Colonic mucosa (tissue), 4 donors: ENCODE results near the gene PSMD7. TPM values are rescaled to one million over a fixed set of nuclear protein-coding genes. Genes with fewer than 3 reads are reported as not detected.

Source experiments
- DNase-seq: peaks from one replicate; pipeline ENCODE4 v3.0.0-alpha.2; 2020
- H3K27ac ChIP-seq: fragments of 200-600 bp; one replicate; pipeline ENCODE4 v1.8.0; 2021
- H3K27me3 ChIP-seq: fragments of 200-600 bp; one replicate; pipeline ENCODE4 v1.8.0; 2021
- H3K36me3 ChIP-seq: fragments of 200-600 bp; one replicate; pipeline ENCODE4 v1.8.0; 2021
- H3K4me1 ChIP-seq: fragments of 200-600 bp; one replicate; pipeline ENCODE4 v1.8.0; 2021; ENCODE audit warnings: mild to moderate bottlenecking
- H3K4me3 ChIP-seq: fragments of 200-600 bp; one replicate; pipeline ENCODE4 v1.8.0; 2021
- H3K9ac ChIP-seq, 2 donors: one replicate each; pipeline ENCODE4 v1.7.0; 2013; ENCODE audit warnings: control low read depth in 2 of 2, low read depth in 2 of 2, low read length in 2 of 2
- H3K9me3 ChIP-seq: fragments of 200-600 bp; one replicate; pipeline ENCODE4 v1.8.0; 2021
- CTCF ChIP-seq: fragments of 200-600 bp; IDR thresholded peaks from one replicate; pipeline ENCODE4 v1.8.0; 2022; ENCODE audit warnings: antibody characterized with exemption, mild to moderate bottlenecking
- intact Hi-C: fragments of 100-400 bp; cut with DNase I; formaldehyde crosslinking; loops from one replicate; pipeline ENCODE4 v1.14.1; 2022
- total RNA-seq, 2 donors: library from RNA; stranded (reverse); fragmentation: NEBNext Ultra II Directional in 1 of 2; extraction: Animal tissue kit (Norgen Biotek cat#: 25700) in 1 of 2; gene quantifications; one replicate each; pipeline ENCODE4 v1.2.1, GENCODE V29; 2021
- donor health status: healthy.
- donor health status: DM: no; HTN: no; CAD: no.
- donor health status: DM: no; HTN: no; CAD: no.

The PSMD7 gene
- total RNA-seq, 2 donors from 2014 or later, result 80.9 to 96.8 TPM

- H3K36me3 ChIP-seq, result no peaks in the 10 kb centered on the region
- no peak for DNase-seq
- no peaks in the 10 kb centered on the region for H3K9me3 ChIP-seq
- H3K9ac ChIP-seq, result no peak overlapping the region
- intact Hi-C loops, result no loop called here
- TF ChIP-seq CTCF, result no peak
- no peak overlapping the region for H3K4me3 ChIP-seq
- no peaks in the 10 kb centered on the region for H3K4me1 ChIP-seq
- no peak overlapping the region for H3K27ac ChIP-seq
- H3K27me3 ChIP-seq, result no peaks in the 10 kb centered on the region
Measured at GRCh38 chr16:74291577-74292208, 4.9 kb upstream of the PSMD7 start.

- H3K4me1 ChIP-seq, result peaks cover 12% of the 10 kb centered on the region
- peak overlapping the region; percentile 88 for H3K27ac ChIP-seq
- H3K36me3 ChIP-seq, result no peaks in the 10 kb centered on the region
- H3K9me3 ChIP-seq, result no peaks in the 10 kb centered on the region
- peak overlapping the region; percentile 86 to 89 for H3K9ac ChIP-seq
- TF ChIP-seq CTCF, result no peak
- intact Hi-C loops, result no loop called here
- H3K27me3 ChIP-seq, result no peaks in the 10 kb centered on the region
- no peak for DNase-seq
- peak overlapping the region; percentile 96 for H3K4me3 ChIP-seq
Measured at GRCh38 chr16:74296104-74296431, 546 bp upstream of the PSMD7 start.

- Histone ChIP-seq H3K27me3 (no peaks in the 10 kb centered on the region), H3K4me3 (peak overlapping the region; percentile 96), H3K4me1 (peaks cover 12% of the 10 kb centered on the region), H3K27ac (peak overlapping the region; percentile 88), H3K36me3 (peaks cover 8% of the 10 kb centered on the region), H3K9ac (peak overlapping the region; percentile 86 to 89), H3K9me3 (no peaks in the 10 kb centered on the region)
- no peak for TF ChIP-seq CTCF
- DNase-seq, result peak; percentile 35
- intact Hi-C loops, result no loop called here
Measured at GRCh38 chr16:74297145-74297665, 591 bp downstream of the PSMD7 start.

- Histone ChIP-seq H3K27me3 (no peaks in the 10 kb centered on the region), H3K4me3 (peak overlapping the region; percentile 96)
- DNase-seq, result no peak
Measured at GRCh38 chr16:74298104-74298503, 1.5 kb downstream of the PSMD7 start.

GRCh38 chr16:74302341-74302740 lies 5.7 kb downstream of the PSMD7 start:
- no peak for DNase-seq
- TF ChIP-seq CTCF, result no peak
- no peak overlapping the region for H3K27ac ChIP-seq
- H3K27me3 ChIP-seq, result no peaks in the 10 kb centered on the region
- peaks cover 12% of the 10 kb centered on the region for H3K4me1 ChIP-seq
- no peaks in the 10 kb centered on the region for H3K9me3 ChIP-seq
- intact Hi-C loops, result loop anchor here (10.0 kb wide), 1 partner anchor 322 kb away; no protein-coding TSS in a partner anchor
- no peak overlapping the region for H3K9ac ChIP-seq
- H3K4me3 ChIP-seq, result no peak overlapping the region
- peaks cover 41% of the 10 kb centered on the region for H3K36me3 ChIP-seq

More at GRCh38 chr16:74298104-74298503, 1.5 kb downstream of the PSMD7 start:
- H3K9ac ChIP-seq, result no peak overlapping the region
- H3K9me3 ChIP-seq, result no peaks in the 10 kb centered on the region
- no peak overlapping the region for H3K27ac ChIP-seq
- intact Hi-C loops, result no loop called here
- peaks cover 12% of the 10 kb centered on the region for H3K4me1 ChIP-seq
- peaks cover 14% of the 10 kb centered on the region for H3K36me3 ChIP-seq
- TF ChIP-seq CTCF, result no peak
